B cell (primary cell): ENCODE results near the gene GRM4. TPM values are rescaled to one million over a fixed set of nuclear protein-coding genes. Genes with fewer than 3 reads are reported as not detected.

Experiments used
- ATAC-seq: fragments of 200-7000 bp; cut with Tn5 transposase; one replicate; pipeline ENCODE4 v1.10.0; 2021; ENCODE audit warnings: low read depth, mild to moderate bottlenecking, moderate number of reproducible peaks, moderate library complexity
- CTCF ChIA-PET: fragments of 350-600 bp; sonication (Branson Sonifier 250); formaldehyde crosslinking; loops from one replicate; lab custom pipeline; 2021; ENCODE audit warnings: antibody characterized with exemption, inconsistent platforms; lab: Charles Lee
- POLR2A ChIA-PET: fragments of 350-600 bp; sonication (Branson Sonifier 250); formaldehyde crosslinking; loops from one replicate; lab custom pipeline; 2021; ENCODE audit warnings: antibody characterized with exemption; lab: Charles Lee
- DNase-seq: peaks from one replicate; pipeline ENCODE4 v3.0.0; 2013
- H2AFZ ChIP-seq: 2 replicates; pipeline ENCODE4 v1.6.1; 2012; ENCODE audit warnings: mild to moderate bottlenecking, low read depth, low read length; ENCODE audit not compliant: insufficient read depth, poor library complexity, severe bottlenecking
- H3K27ac ChIP-seq, 2 donors: 1 replicate in 1 of 2; 2 replicates in 1 of 2; pipeline ENCODE4 v1.5.1; 2012 to 2013; ENCODE audit warnings: low read length in 2 of 2, mild to moderate bottlenecking in 2 of 2, moderate library complexity in 1 of 2
- H3K27me3 ChIP-seq, 4 experiments: fragments of 200-600 bp in 1 of 4; sonication (generic) in 1 of 4; replicated peaks in 1 of 4; 1 replicate in 2 of 4; 2 replicates in 2 of 4; pipeline versions ENCODE4 v1.6.1 to v1.7.0; 2013 to 2016; ENCODE audit warnings: low read length in 3 of 4, mild to moderate bottlenecking in 2 of 4, mixed read lengths in 1 of 4, moderate library complexity in 1 of 4; ENCODE audit not compliant: insufficient read depth in 4 of 4, control insufficient read depth in 3 of 4; ENCODE audit errors: control extremely low read depth in 1 of 4
- H3K36me3 ChIP-seq, 2 experiments: replicated peaks in 1 of 2; 1 replicate in 1 of 2; 2 replicates in 1 of 2; pipeline versions ENCODE4 v1.6.1 to v1.7.1; 2013; ENCODE audit warnings: low read length in 1 of 2; ENCODE audit not compliant: insufficient read depth in 2 of 2, control insufficient read depth in 1 of 2; ENCODE audit errors: control extremely low read depth in 1 of 2, extremely low read depth in 1 of 2
- H3K4me1 ChIP-seq, 2 donors: fragments of 200-600 bp in 1 of 2; sonication (generic) in 1 of 2; 1 replicate in 1 of 2; 2 replicates in 1 of 2; pipeline versions ENCODE4 v1.5.1 to v1.6.1; 2013 to 2017; ENCODE audit warnings: low read length in 2 of 2; ENCODE audit not compliant: control insufficient read depth in 2 of 2, insufficient read depth in 2 of 2
- H3K4me2 ChIP-seq: replicated peaks from 2 replicates; pipeline ENCODE3; 2012; ENCODE audit warnings: mild to moderate bottlenecking, low read depth, low read length; ENCODE audit not compliant: poor library complexity, severe bottlenecking
- H3K4me3 ChIP-seq, 5 experiments: fragments of 200-600 bp in 1 of 5; sonication (generic) in 1 of 5; 1 replicate in 3 of 5; 2 replicates in 2 of 5; pipeline versions ENCODE4 v1.5.1 to v1.7.0; 2011 to 2016; ENCODE audit warnings: low read length in 4 of 5, mild to moderate bottlenecking in 4 of 5, low read depth in 2 of 5, control low read depth in 1 of 5, moderate library complexity in 1 of 5; ENCODE audit not compliant: insufficient read depth in 1 of 5; ENCODE audit errors: control extremely low read depth in 1 of 5, extremely low read depth in 1 of 5
- H3K79me2 ChIP-seq: fragments of 200-600 bp; sonication (generic); one replicate; pipeline ENCODE4 v1.6.0; 2016; ENCODE audit warnings: low read length; ENCODE audit not compliant: control insufficient read depth, insufficient read depth
- H3K9ac ChIP-seq: fragments of 200-600 bp; sonication (generic); 2 replicates; pipeline ENCODE4 v1.6.1; 2017; ENCODE audit warnings: mild to moderate bottlenecking, low read length, moderate library complexity
- H3K9me3 ChIP-seq, 3 donors: one replicate each; pipeline versions ENCODE4 v1.6.1 to v1.7.1; 2013; ENCODE audit warnings: low read length in 2 of 3; ENCODE audit not compliant: control insufficient read depth in 2 of 3, insufficient read depth in 1 of 3; ENCODE audit errors: control extremely low read depth in 1 of 3
- H4K20me1 ChIP-seq: 2 replicates; pipeline ENCODE4 v1.6.0; 2012; ENCODE audit warnings: mild to moderate bottlenecking, low read length; ENCODE audit not compliant: insufficient read depth, control insufficient read depth, poor library complexity, severe bottlenecking
- H3K27ac Mint-ChIP-seq: one replicate; pipeline ENCODE4 v1.8.0; 2021; ENCODE audit warnings: mixed read lengths
- H3K27me3 Mint-ChIP-seq: one replicate; pipeline ENCODE4 v1.8.0; 2021; ENCODE audit warnings: mixed read lengths
- H3K4me1 Mint-ChIP-seq: one replicate; pipeline ENCODE4 v1.8.0; 2021; ENCODE audit warnings: mixed read lengths
- H3K4me3 Mint-ChIP-seq: one replicate; pipeline ENCODE4 v1.8.0; 2021; ENCODE audit warnings: mixed read lengths
- H3K9me3 Mint-ChIP-seq: one replicate; pipeline ENCODE4 v1.8.0; 2022; ENCODE audit warnings: mixed read lengths; ENCODE audit not compliant: insufficient read depth
- CTCF ChIP-seq: fragments of 200-600 bp; IDR thresholded peaks from one replicate; pipeline ENCODE4 v1.8.0; 2022; ENCODE audit warnings: antibody characterized with exemption, mild to moderate bottlenecking
- EZH2 ChIP-seq: IDR thresholded peaks from 2 replicates; pipeline ENCODE4 v1.6.1; 2012; ENCODE audit warnings: borderline replicate concordance, low read depth, mild to moderate bottlenecking, moderate library complexity, low read length; ENCODE audit not compliant: insufficient read depth, poor library complexity, severe bottlenecking
- WGBS: methylation state at CpG from one replicate; pipeline ENCODE4 v1.1.5; 2013; ENCODE audit warnings: missing lambda C conversion rate; ENCODE audit not compliant: insufficient coverage; 5-methylcytosine and 5-hydroxymethylcytosine counted together
- intact Hi-C: fragments of 100-400 bp; cut with micrococcal nuclease; formaldehyde crosslinking; loops from one replicate; pipeline ENCODE4 v1.10.0; 2022
- polyA plus RNA-seq: library from polyadenylated mRNA; depleted of rRNA; stranded (reverse); fragments of >200 nt; gene quantifications from 2 replicates; pipeline ENCODE4 v1.2.3, GENCODE V29; 2012
- total RNA-seq, 2 donors: library from RNA; stranded (reverse); fragments of 120-200 nt in 1 of 2; gene quantifications; 1 replicate in 1 of 2; 2 replicates in 1 of 2; pipeline versions ENCODE4 v1.2.3 to v1.2.4, GENCODE V29; 2013 to 2022

The GRM4 gene
- total and polyA plus RNA-seq, 2 donors (not counting 1 experiment from before 2014, with no cell fraction given): 0.04 TPM; not detected in 1

- H2AFZ ChIP-seq: no peak overlapping the region
- no peaks in the 10 kb centered on the region for H3K79me2 ChIP-seq
- H3K36me3 ChIP-seq: no peaks in the 10 kb centered on the region
- peaks cover 0 to 17% (median 10%) of the 10 kb centered on the region in 3 donors for H3K9me3 ChIP-seq
- Mint-ChIP-seq H3K27ac (no peak overlapping the region), H3K27me3 (peaks cover 21% of the 10 kb centered on the region), H3K4me3 (no peak overlapping the region), H3K9me3 (no peaks in the 10 kb centered on the region), H3K4me1 (peaks cover 11% of the 10 kb centered on the region)
- intact Hi-C loops: loop anchor here (10.0 kb wide), 1 partner anchor 1164 kb away; no protein-coding TSS in a partner anchor
- H4K20me1 ChIP-seq: no peaks in the 10 kb centered on the region
- H3K27ac ChIP-seq: no peak overlapping the region
- DNase-seq (no peak), ATAC-seq (no peak)
- peaks cover 12 to 13% of the 10 kb centered on the region in 2 donors for H3K4me1 ChIP-seq
- no peak overlapping the region for H3K9ac ChIP-seq
- H3K4me2 ChIP-seq: no peak overlapping the region
- WGBS: 96% methylated on average over 3 of the region's 3 CpGs
- no peak for TF ChIP-seq EZH2
- TF ChIP-seq CTCF: no peak
- ChIA-PET CTCF (interaction anchor here (0.7 to 3.6 kb wide), 4 partner anchors 10 to 447 kb away, joined by 3 to 10 read pairs (median 5); partner anchors contain the start of gene UQCC2), POLR2A (interaction anchor here (0.7 kb wide), 1 partner anchor 158 kb away, joined by 5 read pairs; no protein-coding TSS in a partner anchor)
- H3K4me3 ChIP-seq: no peak overlapping the region
- H3K27me3 ChIP-seq: peaks cover 0 to 10% (median 4%) of the 10 kb centered on the region in 4 experiments
Measured at GRCh38 chr6:34158876-34159275, 13.0 kb upstream of the GRM4 start.

- Histone ChIP-seq H3K4me1 (peaks cover 14 to 21% of the 10 kb centered on the region in 2 donors), H3K9ac (no peak overlapping the region), H4K20me1 (no peaks in the 10 kb centered on the region), H3K4me3 (no peak overlapping the region), H3K27ac (no peak overlapping the region), H3K9me3 (peaks cover 0 to 24% (median 10%) of the 10 kb centered on the region in 3 donors), H3K36me3 (no peaks in the 10 kb centered on the region), H3K27me3 (peaks cover 0 to 18% (median 9%) of the 10 kb centered on the region in 4 experiments), H3K4me2 (no peak overlapping the region), H3K79me2 (no peaks in the 10 kb centered on the region), H2AFZ (no peak overlapping the region)
- CTCF ChIA-PET: interaction anchor here (1.1 to 7.4 kb wide), 6 partner anchors 11 to 446 kb away, joined by 3 to 76 read pairs (median 5); partner anchors contain the start of gene UQCC2
- no peak overlapping the region for H3K27ac Mint-ChIP-seq
- POLR2A ChIA-PET: no interaction called here
- peaks cover 16% of the 10 kb centered on the region for H3K4me1 Mint-ChIP-seq
- no peaks in the 10 kb centered on the region for H3K9me3 Mint-ChIP-seq
- H3K4me3 Mint-ChIP-seq: no peak overlapping the region
- ATAC-seq (no peak), DNase-seq (no peak)
- intact Hi-C loops: loop anchor here (10.0 kb wide), 1 partner anchor 1163 kb away; no protein-coding TSS in a partner anchor
- WGBS: 80% methylated on average over 3 of the region's 6 CpGs
- TF ChIP-seq EZH2 (no peak), CTCF (no peak)
- H3K27me3 Mint-ChIP-seq: peaks cover 27% of the 10 kb centered on the region
Measured at GRCh38 chr6:34157851-34158250, 12.0 kb upstream of the GRM4 start.
